ENCODE data around the gene CD163.

GRCh38 chr12:7542046-7542445 lies 38.5 kb upstream of the CD163 start:
- TF ChIP-seq NFIC (IDR thresholded peaks at IDR 0.05) (no peak), ZBTB7A (IDR thresholded peaks at IDR 0.05; ENCODE audit: low read depth) (no peak), EP300 (IDR thresholded peaks at IDR 0.05; ENCODE audit: borderline replicate concordance) (no peak), FOXM1 (IDR thresholded peaks at IDR 0.05; ENCODE audit: borderline replicate concordance, low read depth) (no peak), EGR1 (IDR thresholded peaks at IDR 0.05) (no peak), CREB1 (IDR thresholded peaks at IDR 0.05; ENCODE audit: low read depth) (no peak), RAD21 (IDR thresholded peaks at IDR 0.05; ENCODE audit: low read depth) (no peak), TEAD4 (IDR thresholded peaks at IDR 0.05) (no peak), TAF1 (IDR thresholded peaks at IDR 0.05; ENCODE audit: low read depth) (no peak), YY1 (IDR thresholded peaks at IDR 0.05; ENCODE audit: low read depth) (no peak)
- TF ChIP-seq, protein P1, sequence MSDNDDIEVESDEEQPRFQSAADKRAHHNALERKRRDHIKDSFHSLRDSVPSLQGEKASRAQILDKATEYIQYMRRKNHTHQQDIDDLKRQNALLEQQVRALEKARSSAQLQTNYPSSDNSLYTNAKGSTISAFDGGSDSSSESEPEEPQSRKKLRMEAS (IDR thresholded peaks at IDR 0.05): no peak
- TF ChIP-seq, protein P2, sequence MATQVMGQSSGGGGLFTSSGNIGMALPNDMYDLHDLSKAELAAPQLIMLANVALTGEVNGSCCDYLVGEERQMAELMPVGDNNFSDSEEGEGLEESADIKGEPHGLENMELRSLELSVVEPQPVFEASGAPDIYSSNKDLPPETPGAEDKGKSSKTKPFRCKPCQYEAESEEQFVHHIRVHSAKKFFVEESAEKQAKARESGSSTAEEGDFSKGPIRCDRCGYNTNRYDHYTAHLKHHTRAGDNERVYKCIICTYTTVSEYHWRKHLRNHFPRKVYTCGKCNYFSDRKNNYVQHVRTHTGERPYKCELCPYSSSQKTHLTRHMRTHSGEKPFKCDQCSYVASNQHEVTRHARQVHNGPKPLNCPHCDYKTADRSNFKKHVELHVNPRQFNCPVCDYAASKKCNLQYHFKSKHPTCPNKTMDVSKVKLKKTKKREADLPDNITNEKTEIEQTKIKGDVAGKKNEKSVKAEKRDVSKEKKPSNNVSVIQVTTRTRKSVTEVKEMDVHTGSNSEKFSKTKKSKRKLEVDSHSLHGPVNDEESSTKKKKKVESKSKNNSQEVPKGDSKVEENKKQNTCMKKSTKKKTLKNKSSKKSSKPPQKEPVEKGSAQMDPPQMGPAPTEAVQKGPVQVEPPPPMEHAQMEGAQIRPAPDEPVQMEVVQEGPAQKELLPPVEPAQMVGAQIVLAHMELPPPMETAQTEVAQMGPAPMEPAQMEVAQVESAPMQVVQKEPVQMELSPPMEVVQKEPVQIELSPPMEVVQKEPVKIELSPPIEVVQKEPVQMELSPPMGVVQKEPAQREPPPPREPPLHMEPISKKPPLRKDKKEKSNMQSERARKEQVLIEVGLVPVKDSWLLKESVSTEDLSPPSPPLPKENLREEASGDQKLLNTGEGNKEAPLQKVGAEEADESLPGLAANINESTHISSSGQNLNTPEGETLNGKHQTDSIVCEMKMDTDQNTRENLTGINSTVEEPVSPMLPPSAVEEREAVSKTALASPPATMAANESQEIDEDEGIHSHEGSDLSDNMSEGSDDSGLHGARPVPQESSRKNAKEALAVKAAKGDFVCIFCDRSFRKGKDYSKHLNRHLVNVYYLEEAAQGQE (IDR thresholded peaks at IDR 0.05; ENCODE audit: low read depth): no peak
- TF ChIP-seq, protein P3, sequence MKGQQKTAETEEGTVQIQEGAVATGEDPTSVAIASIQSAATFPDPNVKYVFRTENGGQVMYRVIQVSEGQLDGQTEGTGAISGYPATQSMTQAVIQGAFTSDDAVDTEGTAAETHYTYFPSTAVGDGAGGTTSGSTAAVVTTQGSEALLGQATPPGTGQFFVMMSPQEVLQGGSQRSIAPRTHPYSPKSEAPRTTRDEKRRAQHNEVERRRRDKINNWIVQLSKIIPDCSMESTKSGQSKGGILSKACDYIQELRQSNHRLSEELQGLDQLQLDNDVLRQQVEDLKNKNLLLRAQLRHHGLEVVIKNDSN (IDR thresholded peaks at IDR 0.05): no peak
